Neural progenitor cell (in vitro differentiated cells): ENCODE measurements around the gene ANO3. TPM values are rescaled to one million over a fixed set of nuclear protein-coding genes. Genes with fewer than 3 reads are reported as not detected.
"Not testable (repeated sequence)": the region's sequence is repeated elsewhere in the genome, so short reads cannot be mapped to it uniquely, and the experiment has no call there.

Source experiments
- DNase-seq: peaks from one replicate; pipeline ENCODE4 v3.0.0-alpha.2; 2016; ENCODE audit warnings: low spot score
- H2AFZ ChIP-seq: fragments of 200-600 bp; sonication (generic); replicated peaks from 2 replicates; pipeline ENCODE4 v1.6.1; 2016; ENCODE audit warnings: antibody characterized with exemption
- H3F3A ChIP-seq: fragments of 200-600 bp; sonication (generic); 2 replicates; pipeline ENCODE4 v1.6.1; 2016; ENCODE audit warnings: antibody characterized with exemption, low read depth
- H3K27ac ChIP-seq: fragments of 200-600 bp; sonication (generic); 2 replicates; pipeline ENCODE4 v1.5.1; 2016; ENCODE audit warnings: mild to moderate bottlenecking
- H3K27me3 ChIP-seq: fragments of 200-600 bp; sonication (generic); 2 replicates; pipeline ENCODE4 v1.6.1; 2016; ENCODE audit warnings: mild to moderate bottlenecking, moderate library complexity
- H3K36me3 ChIP-seq: fragments of 200-600 bp; sonication (generic); 2 replicates; pipeline ENCODE4 v1.5.1; 2016
- H3K4me1 ChIP-seq: fragments of 200-600 bp; sonication (generic); 2 replicates; pipeline ENCODE4 v1.6.1; 2016; ENCODE audit warnings: mixed run types
- H3K4me2 ChIP-seq: fragments of 200-600 bp; sonication (generic); 2 replicates; pipeline ENCODE4 v1.6.1; 2016
- H3K4me3 ChIP-seq: fragments of 200-600 bp; sonication (generic); 2 replicates; pipeline ENCODE4 v1.5.1; 2016
- H3K79me2 ChIP-seq: fragments of 200-600 bp; sonication (generic); 2 replicates; pipeline ENCODE4 v1.6.1; 2016; ENCODE audit warnings: low read depth
- H3K9ac ChIP-seq: fragments of 200-600 bp; sonication (generic); 2 replicates; pipeline ENCODE4 v1.6.1; 2016
- H3K9me3 ChIP-seq: fragments of 200-600 bp; sonication (generic); 2 replicates; pipeline ENCODE4 v1.5.1; 2016; ENCODE audit warnings: low read depth
- H4K20me1 ChIP-seq: fragments of 200-600 bp; sonication (generic); 2 replicates; pipeline ENCODE4 v1.6.1; 2016; ENCODE audit warnings: low read depth
- H3K27ac Mint-ChIP-seq: 3 replicates; pipeline ENCODE4 v1.8.0; 2021; ENCODE audit warnings: mixed read lengths
- H3K27me3 Mint-ChIP-seq: 2 replicates; pipeline ENCODE4 v1.8.0; 2022; ENCODE audit warnings: low read depth, mild to moderate bottlenecking, inconsistent platforms, moderate library complexity, mixed read lengths; ENCODE audit not compliant: insufficient read depth
- H3K36me3 Mint-ChIP-seq: 3 replicates; pipeline ENCODE4 v1.8.0; 2021; ENCODE audit warnings: mixed read lengths
- H3K4me1 Mint-ChIP-seq: 3 replicates; pipeline ENCODE4 v1.8.0; 2021; ENCODE audit warnings: mixed read lengths
- H3K4me3 Mint-ChIP-seq: 3 replicates; pipeline ENCODE4 v1.8.0; 2021; ENCODE audit warnings: mild to moderate bottlenecking, moderate library complexity, mixed read lengths
- H3K9me3 Mint-ChIP-seq: 3 replicates; pipeline ENCODE4 v1.8.0; 2020; ENCODE audit warnings: mixed read lengths
- EZH2 ChIP-seq: fragments of 200-600 bp; sonication (generic); IDR thresholded peaks from 2 replicates; pipeline ENCODE4 v1.6.1; 2017; ENCODE audit warnings: antibody characterized with exemption, mild to moderate bottlenecking, moderate library complexity
- EZH2phosphoT487 ChIP-seq: fragments of 200-600 bp; sonication (generic); IDR thresholded peaks from 2 replicates; pipeline ENCODE4 v1.6.1; 2017; ENCODE audit warnings: antibody characterized with exemption
- total RNA-seq: library from RNA; depleted of rRNA; stranded (reverse); fragments of >200 nt; gene quantifications from 2 replicates; pipeline ENCODE4 v1.2.3, GENCODE V29; 2015; ENCODE audit warnings: low replicate concordance
- TF ChIP-seq, protein P1 (sequence below): fragments of 200-600 bp; sonication (generic); IDR thresholded peaks from 2 replicates; pipeline ENCODE4 v1.5.1; 2017; ENCODE audit warnings: antibody characterized with exemption, mild to moderate bottlenecking

The ANO3 gene
- total RNA-seq, 1 donor from 2014 or later, result 2.5 TPM

DNA sequence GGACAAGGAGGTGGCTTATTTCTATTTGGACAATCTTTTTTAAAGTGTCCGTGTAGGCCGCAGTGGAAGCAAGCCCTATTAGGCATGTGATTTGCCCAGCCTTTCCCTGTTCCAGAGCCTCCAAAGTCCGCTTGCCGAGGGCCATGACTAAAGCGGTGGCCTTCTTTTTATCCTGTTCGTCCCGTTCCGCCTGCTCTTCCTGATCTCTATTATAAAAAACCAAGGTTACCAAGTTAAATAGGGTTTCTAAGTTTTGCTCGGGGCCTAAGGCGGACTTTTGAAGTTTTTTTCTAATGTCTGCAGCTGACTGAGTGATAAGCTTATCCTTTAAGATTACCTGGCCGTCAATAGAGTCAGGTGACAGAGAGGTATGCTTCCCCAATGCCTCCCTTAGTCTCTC is 261.8 kb downstream of the ANO3 start:
- no peaks in the 10 kb centered on the region for H3F3A ChIP-seq
- H3K9ac ChIP-seq, result no peak overlapping the region
- TF ChIP-seq, protein P1, sequence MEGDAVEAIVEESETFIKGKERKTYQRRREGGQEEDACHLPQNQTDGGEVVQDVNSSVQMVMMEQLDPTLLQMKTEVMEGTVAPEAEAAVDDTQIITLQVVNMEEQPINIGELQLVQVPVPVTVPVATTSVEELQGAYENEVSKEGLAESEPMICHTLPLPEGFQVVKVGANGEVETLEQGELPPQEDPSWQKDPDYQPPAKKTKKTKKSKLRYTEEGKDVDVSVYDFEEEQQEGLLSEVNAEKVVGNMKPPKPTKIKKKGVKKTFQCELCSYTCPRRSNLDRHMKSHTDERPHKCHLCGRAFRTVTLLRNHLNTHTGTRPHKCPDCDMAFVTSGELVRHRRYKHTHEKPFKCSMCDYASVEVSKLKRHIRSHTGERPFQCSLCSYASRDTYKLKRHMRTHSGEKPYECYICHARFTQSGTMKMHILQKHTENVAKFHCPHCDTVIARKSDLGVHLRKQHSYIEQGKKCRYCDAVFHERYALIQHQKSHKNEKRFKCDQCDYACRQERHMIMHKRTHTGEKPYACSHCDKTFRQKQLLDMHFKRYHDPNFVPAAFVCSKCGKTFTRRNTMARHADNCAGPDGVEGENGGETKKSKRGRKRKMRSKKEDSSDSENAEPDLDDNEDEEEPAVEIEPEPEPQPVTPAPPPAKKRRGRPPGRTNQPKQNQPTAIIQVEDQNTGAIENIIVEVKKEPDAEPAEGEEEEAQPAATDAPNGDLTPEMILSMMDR, result no peak
- TF ChIP-seq EZH2phosphoT487 (no peak), EZH2 (no peak)
- H3K27ac ChIP-seq, result no peak overlapping the region
- no peak for DNase-seq
- H4K20me1 ChIP-seq, result no peaks in the 10 kb centered on the region
- Mint-ChIP-seq H3K27ac (no peak overlapping the region), H3K36me3 (peaks cover 2% of the 10 kb centered on the region), H3K9me3 (no peaks in the 10 kb centered on the region), H3K4me1 (no peaks in the 10 kb centered on the region), H3K4me3 (no peak overlapping the region), H3K27me3 (peaks cover 4% of the 10 kb centered on the region)
- H3K9me3 ChIP-seq, result no peaks in the 10 kb centered on the region
- no peaks in the 10 kb centered on the region for H3K79me2 ChIP-seq
- H2AFZ ChIP-seq, result no peak overlapping the region
- no peak overlapping the region for H3K4me3 ChIP-seq
- H3K36me3 ChIP-seq, result no peaks in the 10 kb centered on the region
- H3K27me3 ChIP-seq, result no peaks in the 10 kb centered on the region
- H3K4me1 ChIP-seq, result no peaks in the 10 kb centered on the region
- no peak overlapping the region for H3K4me2 ChIP-seq

- not testable (repeated sequence) for H3K27me3 ChIP-seq, H3F3A ChIP-seq, DNase-seq, H3K9me3 Mint-ChIP-seq, H3K4me2 ChIP-seq, H3K4me1 ChIP-seq, H3K4me3 Mint-ChIP-seq, H3K36me3 ChIP-seq, H3K27me3 Mint-ChIP-seq, H3K36me3 Mint-ChIP-seq, H3K4me3 ChIP-seq, H2AFZ ChIP-seq, H3K9ac ChIP-seq, H3K27ac Mint-ChIP-seq, H3K79me2 ChIP-seq, H3K4me1 Mint-ChIP-seq, H3K9me3 ChIP-seq, H3K27ac ChIP-seq, H4K20me1 ChIP-seq
These were observed 263.4 kb downstream of the ANO3 start for GRCh38 chr11:26595207-26595865.

GRCh38 chr11:26597049-26597689 is 265.2 kb downstream of the ANO3 start:
- not testable (repeated sequence) for H3K4me2 ChIP-seq, DNase-seq, H3K4me1 ChIP-seq, H3K27me3 Mint-ChIP-seq, H3K9ac ChIP-seq, H4K20me1 ChIP-seq, H3K27ac Mint-ChIP-seq, H3K9me3 ChIP-seq, H3F3A ChIP-seq, H3K79me2 ChIP-seq, H3K27ac ChIP-seq, H3K36me3 ChIP-seq, H3K27me3 ChIP-seq, H2AFZ ChIP-seq, H3K36me3 Mint-ChIP-seq, H3K9me3 Mint-ChIP-seq, H3K4me1 Mint-ChIP-seq, H3K4me3 ChIP-seq, H3K4me3 Mint-ChIP-seq

- H3K9me3 Mint-ChIP-seq, result no peaks in the 10 kb centered on the region
These were observed 266.0 kb downstream of the ANO3 start for GRCh38 chr11:26597899-26598298.

More at GRCh38 chr11:26597899-26598298, 266.0 kb downstream of the ANO3 start:
- Mint-ChIP-seq H3K4me1 (peaks cover 2% of the 10 kb centered on the region), H3K36me3 (peaks cover 3% of the 10 kb centered on the region), H3K4me3 (no peak overlapping the region), H3K27me3 (peaks cover 3% of the 10 kb centered on the region), H3K27ac (no peak overlapping the region)
- Histone ChIP-seq H3K79me2 (no peaks in the 10 kb centered on the region), H3K4me2 (no peak overlapping the region), H3K4me3 (no peak overlapping the region), H4K20me1 (no peaks in the 10 kb centered on the region), H3K9ac (no peak overlapping the region), H3F3A (no peaks in the 10 kb centered on the region), H3K9me3 (no peaks in the 10 kb centered on the region), H2AFZ (no peak overlapping the region), H3K27ac (no peak overlapping the region), H3K36me3 (no peaks in the 10 kb centered on the region), H3K4me1 (no peaks in the 10 kb centered on the region), H3K27me3 (no peaks in the 10 kb centered on the region)
- DNase-seq, result no peak
- TF ChIP-seq EZH2 (no peak), EZH2phosphoT487 (no peak)
- TF ChIP-seq, protein P1, result no peak
